ENCODE results near the gene MTRF1L. TPM values are rescaled to one million over a fixed set of nuclear protein-coding genes. Genes with fewer than 3 reads are reported as not detected.

The MTRF1L gene
- total and polyA plus RNA-seq, 2 donors (not counting 1 experiment from before 2014, with no cell fraction given) = 9.8 to 24.0 TPM

DNA sequence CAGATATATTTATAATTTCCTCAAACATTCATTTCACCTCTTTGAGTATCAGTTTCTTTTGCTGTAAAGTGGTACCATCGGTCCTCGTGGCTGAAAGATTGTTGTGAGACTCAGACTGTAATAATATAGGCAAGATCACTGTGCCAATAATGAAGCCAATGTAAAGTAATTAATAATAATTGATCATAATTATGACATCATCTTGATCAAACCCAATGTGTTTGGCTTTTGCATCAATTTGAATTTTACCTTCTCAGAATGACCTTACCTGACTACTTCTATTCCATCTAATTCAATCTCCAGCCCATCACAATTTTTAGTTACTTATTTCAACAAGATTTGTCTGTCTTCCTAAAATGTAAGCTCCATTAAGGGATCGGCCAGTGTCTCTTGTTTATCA, 15.8 kb upstream of the MTRF1L start:
- H3K4me2 ChIP-seq (replicated peaks; ENCODE audit: low read depth, low read length, poor library complexity, severe bottlenecking) = no peak overlapping the region
- no peaks in the 10 kb centered on the region for H3K9me3 ChIP-seq (ENCODE audit: control extremely low read depth in 1 of 3, control insufficient read depth in 2 of 3, insufficient read depth in 1 of 3, low read length in 2 of 3)
- H3K27me3 ChIP-seq (replicated peaks in 1 of 4; ENCODE audit: control extremely low read depth in 1 of 4, control insufficient read depth in 3 of 4, insufficient read depth in 4 of 4, low read length in 3 of 4) = peaks cover 0 to 4% (median 0%) of the 10 kb centered on the region in 4 experiments
- ATAC-seq (ENCODE audit: low read depth) (no peak), DNase-seq (no peak)
- Mint-ChIP-seq H3K27ac (no peak overlapping the region), H3K27me3 (peaks cover 28% of the 10 kb centered on the region), H3K4me1 (no peaks in the 10 kb centered on the region), H3K4me3 (no peak overlapping the region), H3K9me3 (ENCODE audit: insufficient read depth) (no peaks in the 10 kb centered on the region)
- no peak overlapping the region for H3K4me3 ChIP-seq (ENCODE audit: control extremely low read depth in 1 of 5, extremely low read depth in 1 of 5, insufficient read depth in 1 of 5, low read depth in 2 of 5, low read length in 4 of 5)
- H3K79me2 ChIP-seq (ENCODE audit: control insufficient read depth, insufficient read depth, low read length) = no peaks in the 10 kb centered on the region
- POLR2A ChIA-PET = no interaction called here
- CTCF ChIA-PET = interaction anchor here (4.2 kb wide), 1 partner anchor 153 kb away, joined by 20 read pairs; no protein-coding TSS in a partner anchor
- no peak for TF ChIP-seq EZH2 (IDR thresholded peaks at IDR 0.05; ENCODE audit: borderline replicate concordance, insufficient read depth, low read depth, low read length, poor library complexity, severe bottlenecking)
- TF ChIP-seq, protein P1, sequence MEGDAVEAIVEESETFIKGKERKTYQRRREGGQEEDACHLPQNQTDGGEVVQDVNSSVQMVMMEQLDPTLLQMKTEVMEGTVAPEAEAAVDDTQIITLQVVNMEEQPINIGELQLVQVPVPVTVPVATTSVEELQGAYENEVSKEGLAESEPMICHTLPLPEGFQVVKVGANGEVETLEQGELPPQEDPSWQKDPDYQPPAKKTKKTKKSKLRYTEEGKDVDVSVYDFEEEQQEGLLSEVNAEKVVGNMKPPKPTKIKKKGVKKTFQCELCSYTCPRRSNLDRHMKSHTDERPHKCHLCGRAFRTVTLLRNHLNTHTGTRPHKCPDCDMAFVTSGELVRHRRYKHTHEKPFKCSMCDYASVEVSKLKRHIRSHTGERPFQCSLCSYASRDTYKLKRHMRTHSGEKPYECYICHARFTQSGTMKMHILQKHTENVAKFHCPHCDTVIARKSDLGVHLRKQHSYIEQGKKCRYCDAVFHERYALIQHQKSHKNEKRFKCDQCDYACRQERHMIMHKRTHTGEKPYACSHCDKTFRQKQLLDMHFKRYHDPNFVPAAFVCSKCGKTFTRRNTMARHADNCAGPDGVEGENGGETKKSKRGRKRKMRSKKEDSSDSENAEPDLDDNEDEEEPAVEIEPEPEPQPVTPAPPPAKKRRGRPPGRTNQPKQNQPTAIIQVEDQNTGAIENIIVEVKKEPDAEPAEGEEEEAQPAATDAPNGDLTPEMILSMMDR (IDR thresholded peaks at IDR 0.05) = no peak
- intact Hi-C loops (cut with micrococcal nuclease) = no loop called here
- no peak overlapping the region for H3K9ac ChIP-seq (ENCODE audit: low read length)
- no peaks in the 10 kb centered on the region for H3K4me1 ChIP-seq (ENCODE audit: control insufficient read depth in 2 of 2, insufficient read depth in 2 of 2, low read length in 2 of 2)
- no peak overlapping the region for H2AFZ ChIP-seq (ENCODE audit: insufficient read depth, low read depth, low read length, poor library complexity, severe bottlenecking)
- H3K27ac ChIP-seq (ENCODE audit: low read length in 2 of 2) = no peak overlapping the region
- no peaks in the 10 kb centered on the region for H3K36me3 ChIP-seq (replicated peaks in 1 of 2; ENCODE audit: control extremely low read depth in 1 of 2, control insufficient read depth in 1 of 2, extremely low read depth in 1 of 2, insufficient read depth in 2 of 2, low read length in 1 of 2)
- H4K20me1 ChIP-seq (ENCODE audit: control insufficient read depth, insufficient read depth, low read length, poor library complexity, severe bottlenecking) = no peaks in the 10 kb centered on the region
- no CpG with 5 or more reads among the region's 3 CpGs for WGBS (ENCODE audit: insufficient coverage)

DNA sequence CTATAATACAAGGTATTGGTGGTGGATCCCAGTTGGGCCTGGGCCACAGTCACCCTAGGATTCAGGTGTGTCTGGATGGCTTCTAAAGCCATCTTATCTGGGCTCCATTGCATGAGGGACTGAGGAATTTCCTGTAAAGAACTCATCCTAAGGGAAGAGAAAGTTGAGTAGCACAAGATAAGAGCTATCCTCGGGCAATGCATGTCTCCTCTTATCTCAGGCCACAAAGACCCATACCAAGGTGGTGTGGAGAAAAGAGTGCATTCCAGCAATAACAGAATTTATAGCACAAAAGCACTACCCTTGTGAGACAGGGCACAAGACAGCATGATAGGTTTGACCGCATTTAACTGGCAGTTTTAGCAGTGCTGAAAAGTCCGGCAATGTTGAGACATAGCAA, 14.3 kb upstream of the MTRF1L start:
- H2AFZ ChIP-seq (ENCODE audit: insufficient read depth, low read depth, low read length, poor library complexity, severe bottlenecking) = no peak overlapping the region
- POLR2A ChIA-PET = no interaction called here

More for the DNA sequence above, 14.3 kb upstream of the MTRF1L start:
- H3K9me3 Mint-ChIP-seq (ENCODE audit: insufficient read depth) = no peaks in the 10 kb centered on the region
- no peak overlapping the region for H3K9ac ChIP-seq (ENCODE audit: low read length)
- H3K4me3 Mint-ChIP-seq = no peak overlapping the region
- H3K27me3 Mint-ChIP-seq = peaks cover 28% of the 10 kb centered on the region
- no peak overlapping the region for H3K4me2 ChIP-seq (replicated peaks; ENCODE audit: low read depth, low read length, poor library complexity, severe bottlenecking)
- CTCF ChIA-PET = interaction anchor here (1.0 kb wide), 1 partner anchor 8 kb away, joined by 3 read pairs; no protein-coding TSS in a partner anchor
- H3K27me3 ChIP-seq (replicated peaks in 1 of 4; ENCODE audit: control extremely low read depth in 1 of 4, control insufficient read depth in 3 of 4, insufficient read depth in 4 of 4, low read length in 3 of 4) = peaks cover 0 to 4% (median 0%) of the 10 kb centered on the region in 4 experiments
- H3K79me2 ChIP-seq (ENCODE audit: control insufficient read depth, insufficient read depth, low read length) = no peaks in the 10 kb centered on the region
- no peaks in the 10 kb centered on the region for H3K4me1 ChIP-seq (ENCODE audit: control insufficient read depth in 2 of 2, insufficient read depth in 2 of 2, low read length in 2 of 2)
- WGBS (ENCODE audit: insufficient coverage) = 96% methylated on average over 2 of the region's 3 CpGs
- no peak for ATAC-seq (ENCODE audit: low read depth)
- no peaks in the 10 kb centered on the region for H3K9me3 ChIP-seq (ENCODE audit: control extremely low read depth in 1 of 3, control insufficient read depth in 2 of 3, insufficient read depth in 1 of 3, low read length in 2 of 3)
- no peak overlapping the region for H3K27ac Mint-ChIP-seq
- no peak overlapping the region for H3K27ac ChIP-seq (ENCODE audit: low read length in 2 of 2)
- no peaks in the 10 kb centered on the region for H4K20me1 ChIP-seq (ENCODE audit: control insufficient read depth, insufficient read depth, low read length, poor library complexity, severe bottlenecking)
- intact Hi-C loops (cut with micrococcal nuclease) = no loop called here
- no peaks in the 10 kb centered on the region for H3K4me1 Mint-ChIP-seq
- no peak overlapping the region for H3K4me3 ChIP-seq (ENCODE audit: control extremely low read depth in 1 of 5, extremely low read depth in 1 of 5, insufficient read depth in 1 of 5, low read depth in 2 of 5, low read length in 4 of 5)
- TF ChIP-seq, protein P1 (IDR thresholded peaks at IDR 0.05) = no peak
- no peak for TF ChIP-seq EZH2 (IDR thresholded peaks at IDR 0.05; ENCODE audit: borderline replicate concordance, insufficient read depth, low read depth, low read length, poor library complexity, severe bottlenecking)
- no peak for DNase-seq
- H3K36me3 ChIP-seq (replicated peaks in 1 of 2; ENCODE audit: control extremely low read depth in 1 of 2, control insufficient read depth in 1 of 2, extremely low read depth in 1 of 2, insufficient read depth in 2 of 2, low read length in 1 of 2) = no peaks in the 10 kb centered on the region

Data from B cell (primary cell).